Fibroblast of lung (primary cell): ENCODE data around the gene RNF113B. TPM values are rescaled to one million over a fixed set of nuclear protein-coding genes. Genes with fewer than 3 reads are reported as not detected.

Experiments used
- DNase-seq, 2 donors: peaks; one replicate each; pipeline versions ENCODE4 v3.0.0 to v3.0.0-alpha.2; 2010; ENCODE audit warnings: low read depth in 2 of 2
- H2AFZ ChIP-seq: 2 replicates; pipeline ENCODE4 v1.5.1; 2012; ENCODE audit warnings: low read length, control low read depth, inconsistent platforms
- H3K27ac ChIP-seq: 2 replicates; pipeline ENCODE4 v1.5.1; 2011; ENCODE audit warnings: low read length, control low read depth; ENCODE audit not compliant: insufficient read depth
- H3K27me3 ChIP-seq: 2 replicates; pipeline ENCODE4 v1.5.1; 2011; ENCODE audit warnings: mild to moderate bottlenecking, low read length; ENCODE audit not compliant: control insufficient read depth, insufficient read depth
- H3K36me3 ChIP-seq: 2 replicates; pipeline ENCODE4 v1.5.1; 2011; ENCODE audit warnings: low read length; ENCODE audit not compliant: control insufficient read depth, insufficient read depth
- H3K4me1 ChIP-seq: 2 replicates; pipeline ENCODE4 v1.5.1; 2011; ENCODE audit warnings: low read length; ENCODE audit not compliant: control insufficient read depth, insufficient read depth; ENCODE audit errors: extremely low read depth
- H3K4me2 ChIP-seq: 2 replicates; pipeline ENCODE4 v1.5.1; 2011; ENCODE audit warnings: low read length, control low read depth; ENCODE audit not compliant: insufficient read depth; ENCODE audit errors: extremely low read depth
- H3K4me3 ChIP-seq, 4 experiments: fragments of 200-600 bp in 1 of 4; sonication (generic) in 1 of 4; replicated peaks in 1 of 4; 2 replicates each; pipeline ENCODE4 v1.5.1; 2011 to 2016; ENCODE audit warnings: low read length in 4 of 4, low read depth in 3 of 4, mild to moderate bottlenecking in 3 of 4, control low read depth in 2 of 4, inconsistent platforms in 1 of 4, mixed read lengths in 1 of 4; ENCODE audit not compliant: insufficient read depth in 1 of 4; ENCODE audit errors: control extremely low read depth in 1 of 4
- H3K79me2 ChIP-seq: 2 replicates; pipeline ENCODE4 v1.5.1; 2012; ENCODE audit warnings: mild to moderate bottlenecking, low read length, inconsistent platforms; ENCODE audit not compliant: control insufficient read depth, insufficient read depth
- H3K9ac ChIP-seq: 2 replicates; pipeline ENCODE4 v1.5.1; 2011; ENCODE audit warnings: mild to moderate bottlenecking, low read length, control low read depth; ENCODE audit not compliant: insufficient read depth
- H3K9me3 ChIP-seq: 2 replicates; pipeline ENCODE4 v1.5.1; 2012; ENCODE audit warnings: low read depth, low read length; ENCODE audit not compliant: control insufficient read depth, insufficient read depth
- H4K20me1 ChIP-seq: 2 replicates; pipeline ENCODE4 v1.5.1; 2011; ENCODE audit warnings: low read length; ENCODE audit not compliant: control insufficient read depth, insufficient read depth; ENCODE audit errors: extremely low read depth
- CTCF ChIP-seq, 2 donors: IDR thresholded peaks in 1 of 2; conservative IDR thresholded peaks in 1 of 2; 1 replicate in 1 of 2; 2 replicates in 1 of 2; pipeline ENCODE4 v1.5.1; 2011 to 2012; ENCODE audit warnings: low read length in 2 of 2, control low read depth in 1 of 2, inconsistent platforms in 1 of 2, low read depth in 1 of 2, mild to moderate bottlenecking in 1 of 2
- EZH2 ChIP-seq: IDR thresholded peaks from 2 replicates; pipeline ENCODE4 v1.5.1; 2012; ENCODE audit warnings: low read length, control low read depth, mild to moderate bottlenecking; ENCODE audit errors: missing control alignments
- polyA plus RNA-seq, 2 donors: library from polyadenylated mRNA; depleted of rRNA in 1 of 2; stranded (reverse) in 1 of 2; unstranded in 1 of 2; fragments of >200 nt; gene quantifications; 2 replicates each; pipeline ENCODE4 v1.2.1, GENCODE V29; 2011 to 2012; ENCODE audit warnings: missing spikeins in 1 of 2
- total RNA-seq: library from RNA; depleted of rRNA; stranded (reverse); fragments of >200 nt; gene quantifications from 2 replicates; pipeline ENCODE4 v1.2.1, GENCODE V29; 2014

Gene RNF113B
- total and polyA plus RNA-seq, 2 donors (not counting 1 experiment from before 2014, with no cell fraction given): not detected

GRCh38 chr13:98171900-98172589 lies 5.0 kb downstream of the RNF113B start:
- no peak for TF ChIP-seq CTCF (conservative IDR thresholded peaks at IDR 0.05 in 1 of 2, IDR thresholded peaks at IDR 0.05 in 1 of 2; ENCODE audit: low read depth in 1 of 2, low read length in 2 of 2)
- no peak for TF ChIP-seq EZH2
- no peaks in the 10 kb centered on the region for H3K27me3 ChIP-seq
- H3K9ac ChIP-seq: peak overlapping the region; percentile 58
- H3K9me3 ChIP-seq: no peaks in the 10 kb centered on the region
- peak; percentile 42 to 74 for DNase-seq
- H4K20me1 ChIP-seq: no peaks in the 10 kb centered on the region
- no peak overlapping the region for H2AFZ ChIP-seq
- H3K4me2 ChIP-seq: peak overlapping the region; percentile 80
- no peaks in the 10 kb centered on the region for H3K36me3 ChIP-seq
- peak overlapping the region; percentile 79 for H3K27ac ChIP-seq
- H3K4me3 ChIP-seq: peak overlapping the region; percentile 9 to 14 (median 10)
- peaks cover 29% of the 10 kb centered on the region for H3K4me1 ChIP-seq
- peaks cover 63% of the 10 kb centered on the region for H3K79me2 ChIP-seq

GRCh38 chr13:98169331-98169730 lies 7.7 kb downstream of the RNF113B start:
- no peak for DNase-seq
- Histone ChIP-seq H3K79me2 (peaks cover 50% of the 10 kb centered on the region), H3K4me1 (peaks cover 17% of the 10 kb centered on the region)

GRCh38 chr13:98162935-98163334 lies 14.1 kb downstream of the RNF113B start:
- no peaks in the 10 kb centered on the region for H3K27me3 ChIP-seq
- TF ChIP-seq CTCF (conservative IDR thresholded peaks at IDR 0.05 in 1 of 2, IDR thresholded peaks at IDR 0.05 in 1 of 2; ENCODE audit: low read depth in 1 of 2, low read length in 2 of 2): no peak
- TF ChIP-seq EZH2: no peak
- H3K79me2 ChIP-seq: peaks cover 63% of the 10 kb centered on the region

More at GRCh38 chr13:98169331-98169730, 7.7 kb downstream of the RNF113B start:
- no peaks in the 10 kb centered on the region for H3K36me3 ChIP-seq
- no peaks in the 10 kb centered on the region for H3K27me3 ChIP-seq
- TF ChIP-seq EZH2 (no peak), CTCF (conservative IDR thresholded peaks at IDR 0.05 in 1 of 2, IDR thresholded peaks at IDR 0.05 in 1 of 2; ENCODE audit: low read depth in 1 of 2, low read length in 2 of 2) (no peak)
- H3K4me2 ChIP-seq: no peak overlapping the region
- H3K9ac ChIP-seq: no peak overlapping the region
- H3K27ac ChIP-seq: no peak overlapping the region
- no peaks in the 10 kb centered on the region for H3K9me3 ChIP-seq
- no peak overlapping the region for H2AFZ ChIP-seq
- no peaks in the 10 kb centered on the region for H4K20me1 ChIP-seq
- no peak overlapping the region for H3K4me3 ChIP-seq

More at GRCh38 chr13:98162935-98163334, 14.1 kb downstream of the RNF113B start:
- Histone ChIP-seq H3K9me3 (no peaks in the 10 kb centered on the region), H4K20me1 (no peaks in the 10 kb centered on the region), H3K4me3 (no peak overlapping the region), H3K36me3 (no peaks in the 10 kb centered on the region), H3K9ac (no peak overlapping the region), H3K4me1 (peaks cover 5% of the 10 kb centered on the region), H2AFZ (no peak overlapping the region), H3K4me2 (no peak overlapping the region), H3K27ac (no peak overlapping the region)
- DNase-seq: no peak
